Measurements from ENCODE around the gene SLC25A33. TPM values are rescaled to one million over a fixed set of nuclear protein-coding genes. Genes with fewer than 3 reads are reported as not detected.

SLC25A33 gene
- total RNA-seq, 1 experiment from 2014 or later: 9.4 TPM

DNA sequence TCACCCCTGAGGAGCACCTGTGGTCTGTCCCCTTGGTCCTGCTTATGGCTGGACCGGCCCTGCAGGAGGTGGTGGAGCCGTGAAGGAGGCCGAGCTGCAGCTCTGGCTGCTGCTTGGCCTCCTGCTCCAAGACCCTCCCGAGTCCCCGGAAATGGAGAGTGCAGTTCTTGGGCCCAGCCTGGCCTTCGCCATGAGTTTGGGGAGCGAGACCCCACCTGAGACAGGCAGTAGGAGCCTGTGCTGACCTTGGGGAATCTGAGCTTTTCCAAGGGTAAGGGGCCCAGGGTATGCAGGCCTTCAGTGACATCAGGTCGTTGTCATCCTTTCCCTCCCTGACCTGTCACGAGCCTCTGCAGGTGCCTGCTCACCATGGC, 63.5 kb downstream of the SLC25A33 start:
- H2BK120ac ChIP-seq (ENCODE audit: low read depth, low read length, poor library complexity, severe bottlenecking): no peak overlapping the region

More for the DNA sequence above, 63.5 kb downstream of the SLC25A33 start:
- Mint-ChIP-seq H3K9me3 (no peaks in the 10 kb centered on the region), H3K27me3 (ENCODE audit: low read depth) (no peaks in the 10 kb centered on the region), H3K36me3 (ENCODE audit: insufficient read depth in 1 of 3, low read depth in 3 of 3) (peaks cover 9 to 46% (median 43%) of the 10 kb centered on the region in 3 experiments; a peak in 6 of 7 replicates), H3K27ac (no peak overlapping the region), H3K4me3 (no peak overlapping the region), H3K4me1 (no peaks in the 10 kb centered on the region)
- DNase-seq: no peak
- Histone ChIP-seq H2BK5ac (ENCODE audit: insufficient read length, low read length) (no peak overlapping the region), H2BK15ac (ENCODE audit: low read depth, low read length) (no peak overlapping the region), H4K20me1 (ENCODE audit: control insufficient read depth, insufficient read depth, insufficient read length) (no peaks in the 10 kb centered on the region), H4K5ac (ENCODE audit: insufficient read length, low read depth, low read length) (no peak overlapping the region), H4K91ac (ENCODE audit: insufficient read length, low read depth, low read length) (no peak overlapping the region), H4K8ac (replicated peaks; ENCODE audit: insufficient read length, low read depth, low read length) (no peak overlapping the region), H2BK12ac (ENCODE audit: insufficient read length, low read depth, low read length) (no peak overlapping the region), H3K79me2 (ENCODE audit: insufficient read depth, low read length) (no peaks in the 10 kb centered on the region), H3K4me1 (ENCODE audit: insufficient read depth, low read length) (no peaks in the 10 kb centered on the region), H3K27ac (ENCODE audit: insufficient read length, low read depth, low read length) (no peak overlapping the region), H2BK20ac (ENCODE audit: low read depth, low read length, poor library complexity, severe bottlenecking) (no peak overlapping the region), H3K27me3 (ENCODE audit: insufficient read depth, low read length) (no peaks in the 10 kb centered on the region), H3K79me1 (ENCODE audit: insufficient read depth, low read depth, low read length, poor library complexity, severe bottlenecking) (no peaks in the 10 kb centered on the region), H3K23me2 (ENCODE audit: insufficient read length, low read depth, low read length, poor library complexity, severe bottlenecking) (no peaks in the 10 kb centered on the region), H3T11ph (ENCODE audit: low read length) (no peak overlapping the region), H3K23ac (ENCODE audit: insufficient read length, low read depth, low read length) (no peak overlapping the region), H3K14ac (ENCODE audit: insufficient read depth, low read length) (no peak overlapping the region), H3K4me2 (ENCODE audit: insufficient read depth, insufficient read length, low read length) (no peak overlapping the region), H3K4ac (ENCODE audit: low read depth, low read length) (no peak overlapping the region), H3K9me3 (ENCODE audit: control insufficient read depth, low read depth, low read length) (no peaks in the 10 kb centered on the region), H2AK5ac (ENCODE audit: insufficient read length, low read length) (no peak overlapping the region), H3K18ac (ENCODE audit: insufficient read length, low read depth, low read length) (no peak overlapping the region), H3K56ac (ENCODE audit: insufficient read length, low read depth, low read length) (no peak overlapping the region), H3K9ac (ENCODE audit: extremely low read depth, insufficient read length, low read length) (no peak overlapping the region), H2AFZ (ENCODE audit: low read length) (no peak overlapping the region)
- no CpG with 5 or more reads among the region's 9 CpGs for WGBS (ENCODE audit: extremely low coverage, insufficient read length, low lambda C conversion rate)
- TF ChIP-seq, protein P1, sequence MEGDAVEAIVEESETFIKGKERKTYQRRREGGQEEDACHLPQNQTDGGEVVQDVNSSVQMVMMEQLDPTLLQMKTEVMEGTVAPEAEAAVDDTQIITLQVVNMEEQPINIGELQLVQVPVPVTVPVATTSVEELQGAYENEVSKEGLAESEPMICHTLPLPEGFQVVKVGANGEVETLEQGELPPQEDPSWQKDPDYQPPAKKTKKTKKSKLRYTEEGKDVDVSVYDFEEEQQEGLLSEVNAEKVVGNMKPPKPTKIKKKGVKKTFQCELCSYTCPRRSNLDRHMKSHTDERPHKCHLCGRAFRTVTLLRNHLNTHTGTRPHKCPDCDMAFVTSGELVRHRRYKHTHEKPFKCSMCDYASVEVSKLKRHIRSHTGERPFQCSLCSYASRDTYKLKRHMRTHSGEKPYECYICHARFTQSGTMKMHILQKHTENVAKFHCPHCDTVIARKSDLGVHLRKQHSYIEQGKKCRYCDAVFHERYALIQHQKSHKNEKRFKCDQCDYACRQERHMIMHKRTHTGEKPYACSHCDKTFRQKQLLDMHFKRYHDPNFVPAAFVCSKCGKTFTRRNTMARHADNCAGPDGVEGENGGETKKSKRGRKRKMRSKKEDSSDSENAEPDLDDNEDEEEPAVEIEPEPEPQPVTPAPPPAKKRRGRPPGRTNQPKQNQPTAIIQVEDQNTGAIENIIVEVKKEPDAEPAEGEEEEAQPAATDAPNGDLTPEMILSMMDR (conservative IDR thresholded peaks at IDR 0.05): no peak

All from H9 (cell line).